ENCODE data around the gene RSU1. TPM values are rescaled to one million over a fixed set of nuclear protein-coding genes. Genes with fewer than 3 reads are reported as not detected.

RSU1 gene
- total RNA-seq, 4 donors from 2014 or later, result 57.5 to 121 (median 81.6) TPM

DNA sequence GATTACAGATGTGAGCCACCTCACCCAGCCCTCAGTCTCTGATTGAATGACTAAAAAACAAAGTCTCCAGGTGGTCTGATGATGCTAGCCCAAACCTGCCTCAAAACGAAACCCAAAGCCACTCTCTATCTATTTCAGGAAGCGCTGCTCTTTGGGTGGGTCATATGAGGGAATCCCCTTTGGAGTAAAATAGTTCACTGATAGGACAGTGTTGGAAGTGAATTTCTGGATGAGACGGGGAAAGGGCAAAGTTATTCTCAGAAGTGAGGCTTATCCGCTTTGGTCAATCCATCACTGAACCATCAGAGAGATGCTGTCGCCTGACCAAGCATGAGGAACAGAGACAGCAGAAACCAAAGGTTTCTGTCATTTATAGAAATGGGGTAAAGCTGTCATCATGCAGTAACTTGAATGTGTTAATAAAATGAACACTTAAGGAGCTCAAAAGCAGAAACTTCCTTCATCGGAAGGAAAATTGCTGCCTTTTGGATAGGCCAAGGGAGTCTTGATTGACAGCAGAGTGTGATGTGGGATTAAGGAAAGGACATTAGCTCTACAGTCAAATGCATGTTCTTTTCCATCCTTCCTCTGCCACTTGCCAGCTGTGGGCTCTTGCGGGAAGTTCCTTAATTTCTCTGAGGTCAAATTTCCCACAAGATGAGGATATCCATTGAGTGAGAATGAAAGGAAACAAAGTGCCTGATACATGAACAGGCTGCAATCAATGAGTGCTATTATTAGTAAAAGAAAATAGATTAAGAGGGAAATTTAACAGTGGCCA lies 230.7 kb downstream of the RSU1 start:
- ATAC-seq (ENCODE audit: low FRiP score) (no peak), DNase-seq (ENCODE audit: low spot score) (no peak)
- TF ChIP-seq, protein P1, sequence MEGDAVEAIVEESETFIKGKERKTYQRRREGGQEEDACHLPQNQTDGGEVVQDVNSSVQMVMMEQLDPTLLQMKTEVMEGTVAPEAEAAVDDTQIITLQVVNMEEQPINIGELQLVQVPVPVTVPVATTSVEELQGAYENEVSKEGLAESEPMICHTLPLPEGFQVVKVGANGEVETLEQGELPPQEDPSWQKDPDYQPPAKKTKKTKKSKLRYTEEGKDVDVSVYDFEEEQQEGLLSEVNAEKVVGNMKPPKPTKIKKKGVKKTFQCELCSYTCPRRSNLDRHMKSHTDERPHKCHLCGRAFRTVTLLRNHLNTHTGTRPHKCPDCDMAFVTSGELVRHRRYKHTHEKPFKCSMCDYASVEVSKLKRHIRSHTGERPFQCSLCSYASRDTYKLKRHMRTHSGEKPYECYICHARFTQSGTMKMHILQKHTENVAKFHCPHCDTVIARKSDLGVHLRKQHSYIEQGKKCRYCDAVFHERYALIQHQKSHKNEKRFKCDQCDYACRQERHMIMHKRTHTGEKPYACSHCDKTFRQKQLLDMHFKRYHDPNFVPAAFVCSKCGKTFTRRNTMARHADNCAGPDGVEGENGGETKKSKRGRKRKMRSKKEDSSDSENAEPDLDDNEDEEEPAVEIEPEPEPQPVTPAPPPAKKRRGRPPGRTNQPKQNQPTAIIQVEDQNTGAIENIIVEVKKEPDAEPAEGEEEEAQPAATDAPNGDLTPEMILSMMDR (IDR thresholded peaks at IDR 0.05), result no peak

DNA sequence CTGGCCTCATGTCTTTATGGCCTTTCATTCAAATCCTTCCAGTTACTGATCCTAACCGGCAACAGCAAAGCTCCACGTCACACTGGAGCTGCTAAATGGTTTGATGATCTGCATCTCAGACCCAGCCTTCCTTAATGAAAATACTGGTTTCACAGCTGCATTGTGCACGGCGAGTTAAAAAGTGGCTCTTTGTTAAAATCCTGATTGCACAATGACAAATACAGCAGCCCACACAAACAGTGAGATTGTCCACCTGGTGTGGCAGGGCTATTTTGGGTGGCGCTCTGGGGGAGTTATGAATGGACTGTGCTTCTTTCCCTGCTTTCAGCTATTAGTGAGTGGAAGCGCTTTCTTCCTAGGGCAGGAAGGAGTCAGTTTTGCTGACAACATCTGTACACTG lies 232.1 kb downstream of the RSU1 start:
- TF ChIP-seq, protein P1 (IDR thresholded peaks at IDR 0.05), result no peak
- no peak for ATAC-seq (ENCODE audit: low FRiP score)
- DNase-seq (ENCODE audit: low spot score), result no peak

- DNase-seq (ENCODE audit: low spot score) (no peak), ATAC-seq (ENCODE audit: low FRiP score) (no peak)
- TF ChIP-seq, protein P1 (IDR thresholded peaks at IDR 0.05), result no peak
Observed at GRCh38 chr10:16583382-16583781, 233.8 kb downstream of the RSU1 start.

DNA sequence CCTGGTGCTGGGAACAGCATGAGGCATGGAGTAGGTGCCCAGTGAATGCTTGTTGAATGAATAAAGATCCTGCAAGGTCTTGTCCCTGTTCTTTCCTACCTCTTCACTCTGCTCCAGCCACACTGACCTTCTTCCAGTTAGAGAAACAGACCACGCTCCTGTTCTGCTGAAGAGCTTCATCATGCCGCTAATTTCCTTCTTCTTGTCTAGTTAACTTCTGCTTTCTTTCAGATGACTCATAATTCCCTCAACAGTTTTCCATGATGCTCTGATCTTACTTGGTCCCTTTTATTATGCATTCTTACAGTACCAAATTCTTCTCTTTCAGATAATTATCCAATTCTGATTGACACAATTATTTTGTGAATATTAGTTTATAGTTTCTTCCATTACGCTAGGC lies 236.0 kb downstream of the RSU1 start:
- ATAC-seq (ENCODE audit: low FRiP score), result no peak
- TF ChIP-seq, protein P1 (IDR thresholded peaks at IDR 0.05), result no peak

GRCh38 chr10:16570731-16571130 lies 246.5 kb downstream of the RSU1 start:
- no peak for ATAC-seq (ENCODE audit: low FRiP score)
- TF ChIP-seq, protein P1 (IDR thresholded peaks at IDR 0.05), result no peak

More for the DNA sequence above, 236.0 kb downstream of the RSU1 start:
- DNase-seq (ENCODE audit: low spot score), result no peak

DNA sequence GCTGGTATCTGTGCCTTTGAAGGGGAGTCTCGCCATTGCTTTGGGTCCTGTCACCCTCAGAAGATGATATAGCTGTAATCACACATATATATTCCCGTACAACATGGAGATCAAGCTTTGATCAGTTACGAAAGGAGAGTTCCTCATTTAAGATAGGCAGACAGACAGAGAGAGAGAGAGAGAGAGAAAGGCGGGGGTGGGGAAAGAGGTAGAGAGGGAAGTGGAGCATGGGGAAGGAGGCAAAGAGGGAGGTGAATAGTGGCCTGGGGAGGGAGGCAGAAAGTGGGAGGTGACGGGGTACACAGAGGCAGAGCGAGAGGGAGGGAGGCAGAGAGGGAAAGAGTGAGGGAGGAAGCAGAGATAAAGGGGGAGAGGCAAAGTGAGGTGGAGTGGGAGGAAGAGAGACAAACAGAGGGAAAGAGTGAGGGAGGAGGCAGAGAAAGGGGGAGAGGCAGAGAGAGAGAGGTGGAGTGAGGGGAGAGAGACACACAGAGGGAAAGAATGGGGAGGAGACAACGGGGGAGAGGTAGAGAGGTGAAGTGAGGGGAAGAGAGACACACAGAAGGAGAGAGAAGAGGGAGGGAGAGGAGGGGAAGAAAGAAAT lies 250.9 kb downstream of the RSU1 start:
- DNase-seq (ENCODE audit: low spot score), result no peak
- TF ChIP-seq, protein P1 (IDR thresholded peaks at IDR 0.05), result no peak
- ATAC-seq (ENCODE audit: low FRiP score), result no peak

More at GRCh38 chr10:16570731-16571130, 246.5 kb downstream of the RSU1 start:
- DNase-seq (ENCODE audit: low spot score), result no peak

DNA sequence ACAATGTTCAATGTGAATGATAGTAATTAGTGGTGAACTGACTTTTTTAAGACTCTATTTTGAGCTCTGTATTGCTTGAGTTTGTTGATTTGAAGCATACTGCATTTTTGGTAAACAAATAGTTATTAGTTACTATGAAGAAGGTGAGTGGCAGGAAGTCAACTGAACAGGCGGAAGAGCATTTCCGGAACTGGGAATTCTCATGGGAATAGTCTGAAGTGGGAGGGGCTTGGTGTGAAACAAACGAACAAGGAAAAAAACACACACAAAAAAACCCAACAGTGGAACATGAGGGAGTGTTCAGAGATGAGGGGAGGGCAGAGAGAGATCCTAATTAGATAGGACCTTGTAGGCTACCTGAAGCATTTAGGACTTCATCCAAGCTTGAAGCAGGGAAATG lies 251.6 kb downstream of the RSU1 start:
- ATAC-seq (ENCODE audit: low FRiP score) (no peak), DNase-seq (ENCODE audit: low spot score) (no peak)
- TF ChIP-seq, protein P1 (IDR thresholded peaks at IDR 0.05), result no peak
